ENCODE results near the gene SLC26A6. TPM values are rescaled to one million over a fixed set of nuclear protein-coding genes. Genes with fewer than 3 reads are reported as not detected.

SLC26A6 gene
- total RNA-seq, 1 experiment from 2014 or later, result 54.7 TPM

- Histone ChIP-seq H3K9me3 (no peaks in the 10 kb centered on the region), H3K4me1 (no peaks in the 10 kb centered on the region), H3K27me3 (replicated peaks; ENCODE audit: control insufficient read depth, insufficient read depth, low read length) (no peaks in the 10 kb centered on the region), H3K36me3 (ENCODE audit: control insufficient read depth, insufficient read depth, low read length) (peaks cover 5% of the 10 kb centered on the region), H3K4me3 (ENCODE audit: low read depth, low read length) (no peak overlapping the region)
- Mint-ChIP-seq H3K27ac (ENCODE audit: unreplicated experiment) (no peak overlapping the region), H3K9me3 (ENCODE audit: unreplicated experiment) (no peaks in the 10 kb centered on the region), H3K27me3 (ENCODE audit: insufficient read depth, unreplicated experiment) (no peaks in the 10 kb centered on the region), H3K4me3 (ENCODE audit: unreplicated experiment) (no peak overlapping the region), H3K36me3 (ENCODE audit: insufficient read depth, unreplicated experiment) (peaks cover 60% of the 10 kb centered on the region), H3K4me1 (ENCODE audit: low read depth, unreplicated experiment) (no peaks in the 10 kb centered on the region)
- intact Hi-C loops (cut with micrococcal nuclease; ENCODE audit: unreplicated experiment), result no loop called here
- CTCF ChIA-PET, result no interaction called here
- no TSS peak for BruUV-seq (replicated peaks)
- TF ChIP-seq, protein P1, sequence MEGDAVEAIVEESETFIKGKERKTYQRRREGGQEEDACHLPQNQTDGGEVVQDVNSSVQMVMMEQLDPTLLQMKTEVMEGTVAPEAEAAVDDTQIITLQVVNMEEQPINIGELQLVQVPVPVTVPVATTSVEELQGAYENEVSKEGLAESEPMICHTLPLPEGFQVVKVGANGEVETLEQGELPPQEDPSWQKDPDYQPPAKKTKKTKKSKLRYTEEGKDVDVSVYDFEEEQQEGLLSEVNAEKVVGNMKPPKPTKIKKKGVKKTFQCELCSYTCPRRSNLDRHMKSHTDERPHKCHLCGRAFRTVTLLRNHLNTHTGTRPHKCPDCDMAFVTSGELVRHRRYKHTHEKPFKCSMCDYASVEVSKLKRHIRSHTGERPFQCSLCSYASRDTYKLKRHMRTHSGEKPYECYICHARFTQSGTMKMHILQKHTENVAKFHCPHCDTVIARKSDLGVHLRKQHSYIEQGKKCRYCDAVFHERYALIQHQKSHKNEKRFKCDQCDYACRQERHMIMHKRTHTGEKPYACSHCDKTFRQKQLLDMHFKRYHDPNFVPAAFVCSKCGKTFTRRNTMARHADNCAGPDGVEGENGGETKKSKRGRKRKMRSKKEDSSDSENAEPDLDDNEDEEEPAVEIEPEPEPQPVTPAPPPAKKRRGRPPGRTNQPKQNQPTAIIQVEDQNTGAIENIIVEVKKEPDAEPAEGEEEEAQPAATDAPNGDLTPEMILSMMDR (IDR thresholded peaks at IDR 0.05; ENCODE audit: insufficient read depth in 1 of 2, low read depth in 1 of 2, low read length in 1 of 2, severe bottlenecking in 1 of 2, unreplicated experiment in 1 of 2), result no peak
- POLR2A ChIA-PET, result no interaction called here
- no peak for DNase-seq
These were observed 15.5 kb upstream of the SLC26A6 start for GRCh38 chr3:48650723-48651122.

- BruUV-seq (replicated peaks), result no TSS peak
These were observed 13.1 kb upstream of the SLC26A6 start for GRCh38 chr3:48648188-48648850.

GRCh38 chr3:48647714-48648113 is 12.5 kb upstream of the SLC26A6 start:
- BruUV-seq (replicated peaks), result no TSS peak
- H3K36me3 ChIP-seq (ENCODE audit: control insufficient read depth, insufficient read depth, low read length), result peaks cover 7% of the 10 kb centered on the region
- H3K4me1 ChIP-seq, result no peaks in the 10 kb centered on the region
- intact Hi-C loops (cut with micrococcal nuclease; ENCODE audit: unreplicated experiment), result no loop called here
- H3K9me3 ChIP-seq, result no peaks in the 10 kb centered on the region
- Mint-ChIP-seq H3K27ac (ENCODE audit: unreplicated experiment) (no peak overlapping the region), H3K9me3 (ENCODE audit: unreplicated experiment) (no peaks in the 10 kb centered on the region), H3K4me3 (ENCODE audit: unreplicated experiment) (no peak overlapping the region), H3K4me1 (ENCODE audit: low read depth, unreplicated experiment) (no peaks in the 10 kb centered on the region), H3K27me3 (ENCODE audit: insufficient read depth, unreplicated experiment) (no peaks in the 10 kb centered on the region), H3K36me3 (ENCODE audit: insufficient read depth, unreplicated experiment) (peaks cover 44% of the 10 kb centered on the region)
- TF ChIP-seq, protein P1 (IDR thresholded peaks at IDR 0.05; ENCODE audit: insufficient read depth in 1 of 2, low read depth in 1 of 2, low read length in 1 of 2, severe bottlenecking in 1 of 2, unreplicated experiment in 1 of 2), result no peak
- ChIA-PET POLR2A (no interaction called here), CTCF (no interaction called here)
- no peak for DNase-seq
- H3K27me3 ChIP-seq (replicated peaks; ENCODE audit: control insufficient read depth, insufficient read depth, low read length), result no peaks in the 10 kb centered on the region
- no peak overlapping the region for H3K4me3 ChIP-seq (ENCODE audit: low read depth, low read length)

More at GRCh38 chr3:48648188-48648850, 13.1 kb upstream of the SLC26A6 start:
- Mint-ChIP-seq H3K36me3 (ENCODE audit: insufficient read depth, unreplicated experiment) (peaks cover 47% of the 10 kb centered on the region), H3K27ac (ENCODE audit: unreplicated experiment) (no peak overlapping the region), H3K9me3 (ENCODE audit: unreplicated experiment) (no peaks in the 10 kb centered on the region), H3K4me1 (ENCODE audit: low read depth, unreplicated experiment) (no peaks in the 10 kb centered on the region), H3K27me3 (ENCODE audit: insufficient read depth, unreplicated experiment) (no peaks in the 10 kb centered on the region), H3K4me3 (ENCODE audit: unreplicated experiment) (no peak overlapping the region)
- H3K36me3 ChIP-seq (ENCODE audit: control insufficient read depth, insufficient read depth, low read length), result peaks cover 5% of the 10 kb centered on the region
- no peaks in the 10 kb centered on the region for H3K9me3 ChIP-seq
- no peaks in the 10 kb centered on the region for H3K27me3 ChIP-seq (replicated peaks; ENCODE audit: control insufficient read depth, insufficient read depth, low read length)
- no peak for DNase-seq
- CTCF ChIA-PET, result no interaction called here
- TF ChIP-seq, protein P1 (IDR thresholded peaks at IDR 0.05; ENCODE audit: insufficient read depth in 1 of 2, low read depth in 1 of 2, low read length in 1 of 2, severe bottlenecking in 1 of 2, unreplicated experiment in 1 of 2), result no peak
- intact Hi-C loops (cut with micrococcal nuclease; ENCODE audit: unreplicated experiment), result no loop called here
- H3K4me3 ChIP-seq (ENCODE audit: low read depth, low read length), result no peak overlapping the region
- POLR2A ChIA-PET, result no interaction called here
- H3K4me1 ChIP-seq, result no peaks in the 10 kb centered on the region
